Activated T-cell treated with anti-CD3 and anti-CD28 coated beads, Interleukin-2, amount 50 U/mL, for 24 hours (primary cell): Measurements from ENCODE around the gene BABAM2.
"Not testable (repeated sequence)": the region's sequence is repeated elsewhere in the genome, so short reads cannot be mapped to it uniquely, and the experiment has no call there.

Experiments
- DNase-seq: peaks from one replicate; pipeline ENCODE4 v3.0.0-alpha.2; 2020
- H3K27ac Mint-ChIP-seq: 2 replicates; pipeline ENCODE4 v1.8.0; 2020; ENCODE audit warnings: mild to moderate bottlenecking, mixed read lengths
- H3K27me3 Mint-ChIP-seq: 2 replicates; pipeline ENCODE4 v1.8.0; 2020; ENCODE audit warnings: mixed read lengths
- H3K36me3 Mint-ChIP-seq: 2 replicates; pipeline ENCODE4 v1.8.0; 2020; ENCODE audit warnings: low read depth, mixed read lengths
- H3K4me1 Mint-ChIP-seq: 2 replicates; pipeline ENCODE4 v1.8.0; 2020; ENCODE audit warnings: low read depth, mixed read lengths
- H3K4me3 Mint-ChIP-seq: 2 replicates; pipeline ENCODE4 v1.8.0; 2020; ENCODE audit warnings: mild to moderate bottlenecking, moderate library complexity, mixed read lengths
- H3K9me3 Mint-ChIP-seq: 2 replicates; pipeline ENCODE4 v1.8.0; 2020; ENCODE audit warnings: mixed read lengths

The BABAM2 gene

DNA sequence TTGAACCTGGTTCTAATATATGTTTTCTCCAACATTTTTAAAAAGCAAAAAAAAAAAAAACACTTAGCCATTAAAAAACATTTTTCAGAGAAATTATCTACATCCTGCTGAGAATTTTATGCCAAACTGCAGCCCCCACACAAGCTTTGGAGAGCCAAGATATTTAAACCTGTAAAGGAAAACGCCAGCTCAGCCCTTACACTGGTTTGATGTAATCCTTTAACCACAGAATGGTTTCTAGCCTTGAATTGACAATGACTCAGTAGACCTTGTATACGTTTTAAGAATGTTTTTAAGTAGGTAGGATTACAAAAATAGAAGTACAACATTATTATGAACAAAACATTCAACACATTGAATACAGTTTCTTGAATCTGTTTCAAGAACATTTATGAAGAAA lies 113.6 kb downstream of the BABAM2 start:
- no peak overlapping the region for H3K4me3 Mint-ChIP-seq
- no peak for DNase-seq
- no peaks in the 10 kb centered on the region for H3K27me3 Mint-ChIP-seq
- peaks cover 10% of the 10 kb centered on the region for H3K36me3 Mint-ChIP-seq
- peaks cover 34% of the 10 kb centered on the region for H3K4me1 Mint-ChIP-seq
- H3K27ac Mint-ChIP-seq, result peak overlapping the region; percentile 39
- peaks cover 3% of the 10 kb centered on the region for H3K9me3 Mint-ChIP-seq

DNA sequence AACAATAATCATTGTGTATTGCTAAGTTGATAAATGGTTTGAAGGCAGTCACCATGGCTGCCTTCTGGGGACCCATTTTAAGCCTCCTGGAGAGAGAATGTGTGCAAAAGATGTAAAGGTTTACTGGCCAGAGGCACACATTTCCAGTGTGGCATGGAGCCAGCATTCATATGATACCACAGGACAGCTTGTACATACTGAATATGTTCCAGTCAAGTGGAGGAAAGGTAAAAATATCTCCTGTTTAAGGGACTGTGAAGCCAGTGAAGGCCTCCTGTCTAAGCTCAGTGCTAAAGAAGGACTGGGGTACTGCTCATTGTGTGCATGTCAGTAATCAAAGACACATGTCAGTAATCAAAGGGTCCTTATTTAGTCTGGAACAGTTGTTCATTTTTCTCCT lies 119.2 kb downstream of the BABAM2 start:
- H3K9me3 Mint-ChIP-seq, result no peaks in the 10 kb centered on the region
- no peak overlapping the region for H3K4me3 Mint-ChIP-seq
- no peak overlapping the region for H3K27ac Mint-ChIP-seq

DNA sequence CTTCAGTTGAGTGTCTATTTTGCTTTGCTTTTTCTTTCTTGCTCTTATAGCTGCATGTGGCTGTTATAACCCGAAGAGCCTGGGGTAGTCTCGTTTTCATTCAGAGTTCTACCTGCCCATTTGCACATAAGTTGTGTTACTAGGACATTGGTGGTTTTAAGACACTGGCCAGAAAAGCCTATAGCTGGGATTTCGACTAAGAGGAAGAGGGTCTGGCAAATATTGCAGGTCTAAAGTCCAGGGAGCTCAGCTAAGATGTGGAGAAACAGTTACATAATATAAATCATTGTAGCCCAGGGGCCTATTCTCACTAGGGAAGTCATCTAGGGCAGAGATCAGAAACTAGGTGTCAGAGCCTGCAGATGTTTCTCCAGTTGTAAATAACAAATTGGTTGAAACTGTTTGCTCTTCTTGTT lies 120.8 kb downstream of the BABAM2 start:
- Mint-ChIP-seq H3K4me3 (no peak overlapping the region), H3K4me1 (no peaks in the 10 kb centered on the region), H3K36me3 (peaks cover 15% of the 10 kb centered on the region), H3K27me3 (no peaks in the 10 kb centered on the region), H3K27ac (no peak overlapping the region), H3K9me3 (no peaks in the 10 kb centered on the region)
- DNase-seq, result no peak

More for the DNA sequence above, 119.2 kb downstream of the BABAM2 start:
- Mint-ChIP-seq H3K4me1 (no peaks in the 10 kb centered on the region), H3K36me3 (peaks cover 9% of the 10 kb centered on the region), H3K27me3 (no peaks in the 10 kb centered on the region)
- no peak for DNase-seq

DNA sequence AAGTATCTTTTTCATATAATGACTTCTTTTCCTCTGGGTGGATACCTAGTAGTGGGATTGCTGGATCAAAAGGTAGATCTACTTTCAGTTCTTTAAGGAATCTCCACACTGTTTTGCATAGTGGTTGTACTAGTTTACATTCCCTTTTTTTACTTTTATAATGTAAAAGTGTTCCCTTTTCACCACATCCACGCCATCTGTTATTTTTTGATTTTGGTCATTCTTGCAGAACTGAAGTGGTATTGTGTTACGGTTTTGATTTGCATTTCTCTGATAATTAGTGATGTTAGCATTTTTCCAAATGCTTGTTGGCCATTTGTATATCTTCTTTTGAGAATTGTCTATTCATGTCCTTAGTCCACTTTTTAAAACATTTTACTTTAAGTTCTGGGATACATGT lies 127.9 kb downstream of the BABAM2 start:
- H3K9me3 Mint-ChIP-seq, H3K4me3 Mint-ChIP-seq, DNase-seq, H3K4me1 Mint-ChIP-seq, H3K27ac Mint-ChIP-seq, H3K27me3 Mint-ChIP-seq: not testable (repeated sequence)
- peaks cover 16% of the 10 kb centered on the region for H3K36me3 Mint-ChIP-seq

DNA sequence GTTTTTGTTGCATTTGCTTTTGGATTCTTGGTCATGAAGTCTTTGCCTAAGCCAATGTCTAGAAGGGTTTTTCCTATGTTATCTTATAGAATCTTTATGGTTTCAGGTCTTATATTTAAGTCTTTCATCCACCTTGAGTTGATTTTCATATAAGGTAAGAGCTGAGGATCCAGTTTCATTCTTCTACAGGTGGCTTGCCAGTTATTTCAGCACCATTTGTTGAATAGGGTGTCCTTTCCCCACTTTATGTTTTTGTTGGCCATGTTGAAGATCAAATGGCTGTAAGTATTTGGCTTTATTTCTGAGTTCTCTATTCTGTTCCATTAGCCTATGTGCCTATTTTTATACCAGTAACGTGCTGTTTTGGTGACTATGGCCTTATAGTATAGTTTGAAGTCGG lies 129.0 kb downstream of the BABAM2 start:
- H3K27me3 Mint-ChIP-seq, result not testable (repeated sequence)

DNA sequence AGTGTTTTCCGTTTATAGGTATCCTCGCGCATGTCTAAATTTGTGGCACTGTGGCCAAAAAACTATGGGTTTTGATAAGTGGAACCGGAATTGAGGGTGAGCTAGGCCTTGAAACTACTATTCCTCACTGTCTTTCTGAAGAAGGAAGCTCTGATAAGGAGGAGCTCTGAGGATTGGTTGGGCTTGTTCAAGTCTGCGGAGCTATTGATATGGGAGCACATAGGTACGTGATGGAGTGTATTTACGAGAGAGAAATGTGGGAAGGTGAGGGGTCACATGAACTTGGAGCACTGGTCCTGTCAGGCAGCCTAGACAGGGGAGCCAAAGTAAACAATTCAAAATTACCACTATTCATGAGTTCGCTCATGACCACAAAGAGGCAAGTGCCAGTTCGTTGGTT lies 131.4 kb downstream of the BABAM2 start:
- H3K36me3 Mint-ChIP-seq, result peaks cover 31% of the 10 kb centered on the region
- peaks cover 5% of the 10 kb centered on the region for H3K9me3 Mint-ChIP-seq
- no peak overlapping the region for H3K27ac Mint-ChIP-seq
- H3K4me1 Mint-ChIP-seq, result peaks cover 6% of the 10 kb centered on the region
- H3K27me3 Mint-ChIP-seq, result no peaks in the 10 kb centered on the region
- no peak overlapping the region for H3K4me3 Mint-ChIP-seq
- DNase-seq, result no peak

More for the DNA sequence above, 129.0 kb downstream of the BABAM2 start:
- H3K36me3 Mint-ChIP-seq, result peaks cover 22% of the 10 kb centered on the region
- not testable (repeated sequence) for DNase-seq, H3K4me3 Mint-ChIP-seq, H3K4me1 Mint-ChIP-seq, H3K9me3 Mint-ChIP-seq, H3K27ac Mint-ChIP-seq

DNA sequence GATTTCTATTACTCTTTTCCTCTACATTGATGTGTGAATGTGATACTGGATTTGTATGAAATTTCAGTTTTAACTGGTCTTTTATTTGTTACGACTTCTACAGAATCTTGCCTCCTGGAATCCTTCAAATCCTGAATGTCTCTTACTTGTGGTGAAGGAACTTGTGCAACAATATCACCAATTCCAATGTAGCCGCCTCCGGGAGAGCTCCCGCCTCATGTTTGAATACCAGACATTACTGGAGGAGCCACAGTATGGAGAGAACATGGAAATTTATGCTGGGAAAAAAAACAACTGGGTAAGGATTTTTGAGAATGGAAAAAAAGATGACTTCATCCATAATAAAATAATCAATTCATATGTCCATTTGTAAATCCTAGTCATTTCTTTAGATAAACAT lies 134.6 kb downstream of the BABAM2 start:
- H3K4me3 Mint-ChIP-seq, result no peak overlapping the region
- H3K9me3 Mint-ChIP-seq, result peaks cover 5% of the 10 kb centered on the region
- no peak overlapping the region for H3K27ac Mint-ChIP-seq
- H3K36me3 Mint-ChIP-seq, result peaks cover 48% of the 10 kb centered on the region
- no peaks in the 10 kb centered on the region for H3K27me3 Mint-ChIP-seq
- no peak for DNase-seq
- peaks cover under 1% of the 10 kb centered on the region for H3K4me1 Mint-ChIP-seq

DNA sequence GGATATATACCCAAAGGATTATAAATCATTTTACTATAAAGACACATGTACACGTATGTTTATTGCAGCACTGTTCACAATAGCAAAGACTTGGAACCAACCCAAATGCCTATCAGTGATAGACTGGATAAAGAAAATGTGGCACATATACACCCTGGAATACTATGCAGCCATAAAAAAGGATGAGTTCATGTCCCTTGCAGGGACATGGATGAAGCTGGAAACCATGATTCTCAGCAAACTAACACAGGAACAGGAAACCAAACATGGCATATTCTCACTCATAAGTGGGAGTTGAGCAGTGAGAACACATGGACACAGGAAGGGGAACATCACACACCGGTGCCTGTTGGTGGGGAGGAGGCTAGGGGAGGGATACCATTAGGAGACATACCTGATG lies 135.7 kb downstream of the BABAM2 start:
- H3K27ac Mint-ChIP-seq, H3K4me1 Mint-ChIP-seq, H3K27me3 Mint-ChIP-seq, H3K4me3 Mint-ChIP-seq, H3K9me3 Mint-ChIP-seq, DNase-seq: not testable (repeated sequence)
- H3K36me3 Mint-ChIP-seq, result peaks cover 53% of the 10 kb centered on the region

DNA sequence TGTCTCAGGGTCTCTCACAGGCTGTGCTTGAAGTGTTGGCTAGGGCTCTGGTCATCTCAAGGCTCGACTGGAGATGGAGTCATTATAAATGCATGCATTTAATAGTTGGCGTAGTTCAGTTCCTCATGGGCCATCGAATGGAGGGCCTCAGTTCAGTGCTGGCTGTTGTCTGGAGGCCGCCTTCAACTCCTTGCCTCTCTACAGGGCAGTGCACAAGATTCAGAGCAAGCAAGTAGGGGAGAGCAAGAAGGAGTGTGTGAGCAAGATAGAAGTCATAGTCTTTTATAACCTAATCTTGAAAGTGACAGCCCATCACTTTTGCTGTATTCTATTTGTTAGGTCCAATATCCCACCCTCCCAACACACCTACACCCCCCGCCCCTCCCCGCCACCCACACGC lies 137.5 kb downstream of the BABAM2 start:
- peaks cover 5% of the 10 kb centered on the region for H3K9me3 Mint-ChIP-seq
- H3K4me1 Mint-ChIP-seq, result peaks cover 20% of the 10 kb centered on the region
- H3K27me3 Mint-ChIP-seq, result no peaks in the 10 kb centered on the region
- no peak overlapping the region for H3K4me3 Mint-ChIP-seq
- no peak overlapping the region for H3K27ac Mint-ChIP-seq
- H3K36me3 Mint-ChIP-seq, result peaks cover 56% of the 10 kb centered on the region
- DNase-seq, result no peak

DNA sequence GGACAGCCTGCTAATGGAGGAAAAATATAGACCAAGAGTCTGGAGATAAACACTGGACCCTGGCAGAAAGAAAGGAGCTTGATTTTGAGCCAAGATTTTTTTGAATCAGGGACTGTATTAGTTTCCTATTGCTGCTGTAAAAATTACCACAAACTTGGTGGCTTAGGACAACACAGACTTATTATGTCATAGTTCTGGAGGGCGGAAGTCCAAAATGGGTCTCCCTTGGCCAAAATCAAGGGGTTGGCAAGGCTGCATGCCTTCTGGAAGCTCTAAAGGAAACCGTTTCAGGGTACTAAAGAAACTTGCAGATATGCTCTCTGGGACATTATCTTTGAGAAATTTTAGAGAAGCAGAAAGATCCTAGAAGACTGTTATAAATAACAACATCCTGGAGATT lies 140.1 kb downstream of the BABAM2 start:
- H3K36me3 Mint-ChIP-seq, result peaks cover 42% of the 10 kb centered on the region
- no peaks in the 10 kb centered on the region for H3K27me3 Mint-ChIP-seq
- no peak overlapping the region for H3K27ac Mint-ChIP-seq
- H3K9me3 Mint-ChIP-seq, result peaks cover 5% of the 10 kb centered on the region
- no peak overlapping the region for H3K4me3 Mint-ChIP-seq
- DNase-seq, result no peak
- H3K4me1 Mint-ChIP-seq, result peaks cover 38% of the 10 kb centered on the region

DNA sequence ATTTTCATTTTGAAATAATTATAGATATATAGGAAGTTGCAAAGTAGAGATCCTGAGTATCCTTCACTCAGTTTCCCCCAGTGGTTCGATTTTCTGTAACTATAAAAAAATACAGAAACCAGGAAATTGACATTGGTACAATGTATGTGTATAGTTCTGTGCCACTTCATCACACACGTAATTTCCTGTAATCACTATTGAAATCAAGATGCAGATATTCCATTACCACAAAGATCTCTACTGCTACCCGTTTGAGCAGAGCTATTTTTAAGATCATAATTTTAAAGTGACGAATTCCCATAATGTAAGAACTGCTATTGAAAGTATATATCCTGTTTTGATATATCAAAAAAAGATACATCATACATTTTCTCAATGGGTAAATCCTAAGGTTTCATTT lies 142.3 kb downstream of the BABAM2 start:
- peaks cover 26% of the 10 kb centered on the region for H3K36me3 Mint-ChIP-seq
- H3K27ac Mint-ChIP-seq, result peak overlapping the region; percentile 49
- H3K4me1 Mint-ChIP-seq, result peaks cover 39% of the 10 kb centered on the region
- H3K9me3 Mint-ChIP-seq, result no peaks in the 10 kb centered on the region
- no peak overlapping the region for H3K4me3 Mint-ChIP-seq
- no peaks in the 10 kb centered on the region for H3K27me3 Mint-ChIP-seq
- DNase-seq, result no peak

DNA sequence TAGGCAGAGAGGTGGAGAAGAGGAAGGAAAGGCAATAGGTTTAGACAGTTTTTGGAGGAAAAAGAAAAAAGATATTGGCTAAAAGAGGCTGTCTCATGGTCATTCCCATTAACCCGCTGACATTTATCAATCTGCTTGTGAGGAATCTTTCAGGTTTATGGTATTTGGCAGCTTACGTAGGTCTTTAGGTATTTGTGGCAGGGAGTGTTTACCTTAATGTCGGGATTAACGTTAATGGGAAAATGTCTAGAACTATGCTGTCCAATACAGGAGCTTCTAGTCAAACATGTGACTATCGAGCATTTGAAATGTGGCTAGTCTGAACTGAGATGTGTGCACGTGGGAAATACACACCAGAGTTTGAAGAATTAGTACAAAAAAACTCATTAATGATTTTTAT lies 144.2 kb downstream of the BABAM2 start:
- H3K4me1 Mint-ChIP-seq, result peaks cover 52% of the 10 kb centered on the region
- no peak overlapping the region for H3K27ac Mint-ChIP-seq
- no peaks in the 10 kb centered on the region for H3K27me3 Mint-ChIP-seq
- no peaks in the 10 kb centered on the region for H3K9me3 Mint-ChIP-seq
- no peak overlapping the region for H3K4me3 Mint-ChIP-seq
- peaks cover 25% of the 10 kb centered on the region for H3K36me3 Mint-ChIP-seq
- no peak for DNase-seq

DNA sequence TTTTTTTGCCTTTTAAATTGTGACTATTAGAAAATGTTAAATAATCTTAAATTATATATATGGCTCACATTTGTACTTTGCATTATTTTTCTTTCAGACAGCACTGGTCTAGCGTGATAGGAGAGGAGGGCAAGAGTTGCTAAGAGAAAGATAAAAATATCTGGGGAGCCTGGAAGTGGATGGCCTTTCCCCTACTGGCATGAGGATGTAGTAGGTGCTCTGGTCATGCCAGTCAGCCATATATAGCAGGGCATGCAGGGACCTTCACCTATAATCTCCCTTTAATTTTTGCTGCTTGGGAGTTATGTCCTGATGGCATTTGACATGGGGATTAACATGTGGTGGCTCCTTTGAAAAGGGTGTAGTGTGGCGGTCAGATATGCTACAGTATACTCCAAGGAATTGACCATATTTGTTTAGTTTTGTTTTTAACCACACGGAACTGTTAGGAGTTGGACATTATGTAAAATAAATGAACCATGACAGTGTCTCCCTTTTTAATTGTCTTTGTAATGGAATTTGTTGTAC lies 144.7 kb downstream of the BABAM2 start:
- Mint-ChIP-seq H3K4me1 (peaks cover 53% of the 10 kb centered on the region), H3K36me3 (peaks cover 26% of the 10 kb centered on the region)

DNA sequence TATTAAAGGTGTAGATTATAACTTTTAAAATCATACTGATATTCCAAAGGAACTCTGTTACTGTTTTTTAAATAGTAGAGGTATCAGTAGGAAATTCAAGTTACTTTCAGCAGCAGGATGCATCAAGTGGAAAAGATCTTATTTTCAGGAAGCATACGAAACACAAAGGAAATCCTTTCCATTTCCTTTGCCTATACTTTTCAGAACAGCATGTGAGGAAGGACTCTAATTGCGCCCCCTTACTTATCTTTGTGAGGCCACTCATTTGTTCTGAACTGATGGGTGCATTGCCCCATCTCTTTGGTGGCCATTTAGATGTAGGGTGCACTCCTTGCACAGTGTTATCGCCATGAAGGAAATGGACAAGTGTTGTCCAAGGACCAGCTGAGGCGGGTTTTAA lies 145.3 kb downstream of the BABAM2 start:
- DNase-seq, result no peak
- Mint-ChIP-seq H3K27me3 (no peaks in the 10 kb centered on the region), H3K27ac (no peak overlapping the region), H3K9me3 (no peaks in the 10 kb centered on the region), H3K4me1 (peaks cover 47% of the 10 kb centered on the region), H3K36me3 (peaks cover 20% of the 10 kb centered on the region), H3K4me3 (no peak overlapping the region)

More for the DNA sequence above, 144.7 kb downstream of the BABAM2 start:
- no peak overlapping the region for H3K27ac Mint-ChIP-seq
- no peak for DNase-seq
- H3K27me3 Mint-ChIP-seq, result no peaks in the 10 kb centered on the region
- H3K4me3 Mint-ChIP-seq, result no peak overlapping the region
- no peaks in the 10 kb centered on the region for H3K9me3 Mint-ChIP-seq

DNA sequence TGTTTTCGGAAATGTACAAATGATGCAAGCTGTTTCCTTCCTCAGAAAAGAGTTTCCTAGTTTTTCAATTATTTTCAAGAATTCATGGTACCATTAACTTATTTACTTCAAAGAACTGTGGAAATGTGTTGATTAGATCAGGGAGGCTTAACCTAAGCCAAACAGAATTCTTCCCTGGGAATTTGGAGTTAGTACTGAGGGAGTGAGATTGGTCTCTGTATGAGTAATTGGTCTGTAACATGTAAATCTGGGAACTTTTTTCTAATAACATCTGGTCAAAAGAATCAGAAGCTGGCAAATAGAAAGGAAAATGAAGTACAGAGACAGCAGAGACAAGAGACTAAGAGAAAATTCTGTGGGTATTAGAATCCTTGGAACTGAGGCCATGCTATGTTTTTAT lies 145.8 kb downstream of the BABAM2 start:
- Mint-ChIP-seq H3K36me3 (peaks cover 20% of the 10 kb centered on the region), H3K27me3 (no peaks in the 10 kb centered on the region), H3K4me1 (peaks cover 44% of the 10 kb centered on the region), H3K27ac (no peak overlapping the region), H3K9me3 (no peaks in the 10 kb centered on the region), H3K4me3 (no peak overlapping the region)
- DNase-seq, result no peak

DNA sequence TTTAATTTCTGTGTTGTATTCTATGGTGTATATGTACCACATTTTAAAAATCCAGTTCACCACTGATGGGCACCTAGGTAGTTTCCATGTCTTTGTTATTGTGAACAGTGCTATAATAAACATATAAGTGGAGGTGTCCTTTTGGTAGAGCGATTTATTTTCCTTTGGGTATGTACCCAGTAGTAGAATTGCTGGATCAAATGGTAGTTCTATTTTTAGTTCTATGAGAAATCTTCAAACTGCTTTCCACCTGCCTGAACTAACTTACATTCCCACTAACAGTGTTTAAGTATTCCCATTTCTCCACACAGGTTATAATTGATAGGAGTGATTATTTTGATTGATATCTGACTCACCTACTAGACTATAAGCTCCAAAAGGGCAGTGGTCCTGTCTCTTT lies 148.2 kb downstream of the BABAM2 start:
- no peak overlapping the region for H3K4me3 Mint-ChIP-seq
- no peaks in the 10 kb centered on the region for H3K27me3 Mint-ChIP-seq
- peaks cover 25% of the 10 kb centered on the region for H3K36me3 Mint-ChIP-seq

More for the DNA sequence above, 148.2 kb downstream of the BABAM2 start:
- no peaks in the 10 kb centered on the region for H3K9me3 Mint-ChIP-seq
- peaks cover 29% of the 10 kb centered on the region for H3K4me1 Mint-ChIP-seq
- no peak overlapping the region for H3K27ac Mint-ChIP-seq
- no peak for DNase-seq
